ENCODE data around the gene PNLIPRP2. TPM values are rescaled to one million over a fixed set of nuclear protein-coding genes. Genes with fewer than 3 reads are reported as not detected.

PNLIPRP2 gene
- total RNA-seq, 1 donor from 2014 or later: not detected

DNA sequence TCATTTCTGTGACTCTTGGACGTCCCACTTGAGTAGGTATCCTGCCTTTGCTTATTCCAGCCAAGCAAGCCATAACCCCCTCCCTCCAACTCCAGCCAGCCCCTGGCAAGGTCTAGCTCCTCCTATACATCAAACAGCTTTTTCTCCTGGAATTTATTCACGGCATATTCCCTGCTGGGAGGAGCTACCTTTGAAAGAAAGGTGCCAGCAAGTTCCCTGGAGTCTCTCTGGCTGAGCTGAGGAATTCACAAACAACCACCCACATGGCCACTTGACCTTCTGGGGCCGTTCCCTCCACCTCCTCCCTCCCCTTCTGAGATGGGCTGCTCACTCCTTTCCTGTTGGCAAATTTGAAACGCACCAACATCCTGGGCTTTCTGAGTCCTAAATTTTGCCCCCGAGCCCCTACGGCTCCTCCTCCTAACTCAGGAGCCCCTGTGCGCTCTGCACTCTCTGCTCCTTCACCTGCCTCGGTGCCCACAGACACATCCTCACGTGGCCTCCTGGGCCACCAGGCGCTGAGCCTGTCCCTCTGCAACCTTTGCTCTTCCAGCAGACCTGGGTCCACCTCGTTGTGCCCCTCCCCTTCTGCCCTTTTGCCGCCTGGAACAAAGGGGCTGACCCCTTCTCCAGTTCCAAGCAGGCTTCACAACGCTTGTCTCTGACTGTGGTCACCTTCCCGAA lies 73.6 kb downstream of the PNLIPRP2 start:
- DNase-seq (no peak), ATAC-seq (no peak)
- intact Hi-C loops (cut with micrococcal nuclease): no loop called here

Other genes with a start within 250 kb of the PNLIPRP2 start
- gene PNLIPRP3, start 193.1 kb upstream of the PNLIPRP2 start, total RNA-seq: not detected
- gene PNLIP, start 75.0 kb upstream of the PNLIPRP2 start, total RNA-seq: not detected
- gene PNLIPRP1, start 30.0 kb upstream of the PNLIPRP2 start, total RNA-seq: not detected
- 22.5 TPM for gene HSPA12A, start 121.6 kb downstream of the PNLIPRP2 start, total RNA-seq
- gene ENO4, start 228.5 kb downstream of the PNLIPRP2 start, total RNA-seq: 0.64 TPM